Panc1 (cell line): ENCODE results near the gene DDX1.

ENCODE experiments used
- CTCF ChIP-seq: fragments of 450-650 bp; IDR thresholded peaks from 2 replicates; pipeline ENCODE4 v1.5.1; 2017; ENCODE audit warnings: mild to moderate bottlenecking
- POLR2AphosphoS5 ChIP-seq: IDR thresholded peaks from 2 replicates; pipeline ENCODE4 v1.6.1; 2012; ENCODE audit warnings: mild to moderate bottlenecking, low read depth, low read length, moderate library complexity
- SIN3A ChIP-seq: IDR thresholded peaks from 2 replicates; pipeline ENCODE4 v1.6.1; 2012; ENCODE audit warnings: low read depth, mild to moderate bottlenecking, low read length, moderate library complexity, borderline replicate concordance; ENCODE audit not compliant: insufficient read depth
- TCF7L2 ChIP-seq: IDR thresholded peaks from 2 replicates; pipeline ENCODE4 v1.6.1; 2011; ENCODE audit warnings: mild to moderate bottlenecking, low read depth, low read length, inconsistent platforms
- TF ChIP-seq, protein P1 (sequence below), 2 experiments: IDR thresholded peaks; 2 replicates each; pipeline ENCODE4 v1.6.1; 2011 to 2012; ENCODE audit warnings: low read depth in 2 of 2, control low read depth in 1 of 2, low read length in 1 of 2, mild to moderate bottlenecking in 1 of 2, moderate library complexity in 1 of 2; ENCODE audit not compliant: insufficient read depth in 1 of 2

GRCh38 chr2:15626126-15626525, 34.5 kb downstream of the DDX1 start:
- TF ChIP-seq CTCF (no peak), POLR2AphosphoS5 (no peak), TCF7L2 (no peak), SIN3A (no peak)
- TF ChIP-seq, protein P1, sequence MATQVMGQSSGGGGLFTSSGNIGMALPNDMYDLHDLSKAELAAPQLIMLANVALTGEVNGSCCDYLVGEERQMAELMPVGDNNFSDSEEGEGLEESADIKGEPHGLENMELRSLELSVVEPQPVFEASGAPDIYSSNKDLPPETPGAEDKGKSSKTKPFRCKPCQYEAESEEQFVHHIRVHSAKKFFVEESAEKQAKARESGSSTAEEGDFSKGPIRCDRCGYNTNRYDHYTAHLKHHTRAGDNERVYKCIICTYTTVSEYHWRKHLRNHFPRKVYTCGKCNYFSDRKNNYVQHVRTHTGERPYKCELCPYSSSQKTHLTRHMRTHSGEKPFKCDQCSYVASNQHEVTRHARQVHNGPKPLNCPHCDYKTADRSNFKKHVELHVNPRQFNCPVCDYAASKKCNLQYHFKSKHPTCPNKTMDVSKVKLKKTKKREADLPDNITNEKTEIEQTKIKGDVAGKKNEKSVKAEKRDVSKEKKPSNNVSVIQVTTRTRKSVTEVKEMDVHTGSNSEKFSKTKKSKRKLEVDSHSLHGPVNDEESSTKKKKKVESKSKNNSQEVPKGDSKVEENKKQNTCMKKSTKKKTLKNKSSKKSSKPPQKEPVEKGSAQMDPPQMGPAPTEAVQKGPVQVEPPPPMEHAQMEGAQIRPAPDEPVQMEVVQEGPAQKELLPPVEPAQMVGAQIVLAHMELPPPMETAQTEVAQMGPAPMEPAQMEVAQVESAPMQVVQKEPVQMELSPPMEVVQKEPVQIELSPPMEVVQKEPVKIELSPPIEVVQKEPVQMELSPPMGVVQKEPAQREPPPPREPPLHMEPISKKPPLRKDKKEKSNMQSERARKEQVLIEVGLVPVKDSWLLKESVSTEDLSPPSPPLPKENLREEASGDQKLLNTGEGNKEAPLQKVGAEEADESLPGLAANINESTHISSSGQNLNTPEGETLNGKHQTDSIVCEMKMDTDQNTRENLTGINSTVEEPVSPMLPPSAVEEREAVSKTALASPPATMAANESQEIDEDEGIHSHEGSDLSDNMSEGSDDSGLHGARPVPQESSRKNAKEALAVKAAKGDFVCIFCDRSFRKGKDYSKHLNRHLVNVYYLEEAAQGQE (IDR thresholded peaks at IDR 0.05; ENCODE audit: insufficient read depth in 1 of 2, low read depth in 2 of 2, low read length in 1 of 2): no peak
